Liver (tissue), 2 donors: ENCODE measurements around the gene HPN.

Experiments used
- RAD21 ChIP-seq, 2 donors: IDR thresholded peaks; 2 replicates each; pipeline ENCODE4 v1.6.1; 2016; ENCODE audit warnings: antibody characterized with exemption in 2 of 2, mild to moderate bottlenecking in 2 of 2
- TAF1 ChIP-seq: conservative IDR thresholded peaks from 2 replicates; pipeline ENCODE4 v1.6.1; 2016; ENCODE audit warnings: antibody characterized with exemption, mild to moderate bottlenecking
- donor health status: healthy.

DNA sequence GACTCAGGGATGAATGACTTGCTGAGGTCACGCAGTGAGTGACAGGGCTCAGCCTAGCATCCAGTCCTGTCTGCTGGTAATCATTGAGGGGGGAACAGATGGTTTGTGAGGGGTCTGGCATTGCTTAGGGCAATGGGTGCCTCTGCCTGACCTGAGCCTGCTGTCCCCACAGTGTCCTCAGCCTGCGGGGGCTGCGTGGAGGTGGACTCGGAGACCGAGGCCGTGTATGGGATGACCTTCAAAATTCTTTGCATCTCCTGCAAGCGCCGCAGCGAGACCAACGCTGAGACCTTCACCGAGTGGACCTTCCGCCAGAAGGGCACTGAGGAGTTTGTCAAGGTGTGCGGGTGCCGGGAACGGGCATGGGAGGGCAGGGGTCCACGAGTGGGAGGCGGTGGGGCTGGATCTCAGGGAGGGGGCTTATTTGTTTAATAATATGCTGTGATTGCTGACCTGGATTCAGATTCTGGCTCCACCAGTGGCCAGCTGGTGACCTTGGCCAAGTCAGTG, 9.1 kb upstream of the HPN start:
- TF ChIP-seq TAF1 (no peak), RAD21 (IDR thresholded peaks at IDR 0.05) (no peak)
